KMS-11 (cell line): ENCODE results near the gene OR10T2.

Source experiments
- H2AFZ ChIP-seq: fragments of 200-600 bp; sonication (generic); 2 replicates; pipeline ENCODE4 v1.6.1; 2016; ENCODE audit warnings: antibody characterized with exemption, mixed run types, low read depth
- H3K27ac ChIP-seq: fragments of 200-600 bp; sonication (generic); 2 replicates; pipeline ENCODE4 v1.6.1; 2016; ENCODE audit warnings: mild to moderate bottlenecking, mixed run types
- H3K27me3 ChIP-seq: fragments of 200-600 bp; sonication (generic); 2 replicates; pipeline ENCODE4 v1.6.1; 2017; ENCODE audit warnings: mild to moderate bottlenecking, low read depth, mixed run types, moderate library complexity; ENCODE audit not compliant: insufficient read depth
- H3K36me3 ChIP-seq: fragments of 200-600 bp; sonication (generic); 2 replicates; pipeline ENCODE4 v1.6.1; 2017; ENCODE audit warnings: mild to moderate bottlenecking, mixed run types; ENCODE audit not compliant: insufficient read depth
- H3K4me1 ChIP-seq: fragments of 200-600 bp; sonication (generic); 2 replicates; pipeline ENCODE4 v1.6.1; 2016; ENCODE audit warnings: mild to moderate bottlenecking, low read depth, mixed run types; ENCODE audit not compliant: poor library complexity, severe bottlenecking
- H3K4me2 ChIP-seq: fragments of 200-600 bp; sonication (generic); 2 replicates; pipeline ENCODE4 v1.7.0; 2016; ENCODE audit warnings: mild to moderate bottlenecking, mixed run types
- H3K4me3 ChIP-seq: fragments of 200-600 bp; sonication (generic); IDR thresholded peaks from 2 replicates; pipeline ENCODE4 v1.6.1; 2017; ENCODE audit warnings: low read depth, low read length, mixed read lengths; ENCODE audit not compliant: insufficient read depth
- H3K79me2 ChIP-seq: fragments of 200-600 bp; sonication (generic); 2 replicates; pipeline ENCODE4 v1.6.1; 2016; ENCODE audit warnings: low read depth, mixed run types; ENCODE audit not compliant: insufficient read depth
- H3K9ac ChIP-seq: fragments of 200-600 bp; sonication (generic); 2 replicates; pipeline ENCODE4 v1.6.1; 2016; ENCODE audit warnings: mild to moderate bottlenecking, mixed run types
- H4K20me1 ChIP-seq: fragments of 200-600 bp; sonication (generic); 2 replicates; pipeline ENCODE4 v1.6.1; 2016; ENCODE audit warnings: mild to moderate bottlenecking, mixed run types; ENCODE audit not compliant: insufficient read depth
- TF ChIP-seq, protein P1 (sequence below): fragments of 200-600 bp; sonication (generic); conservative IDR thresholded peaks from 2 replicates; pipeline ENCODE4 v1.6.1; 2017; ENCODE audit warnings: low read depth, mild to moderate bottlenecking, antibody characterized with exemption, low read length, moderate library complexity, mixed read lengths

The OR10T2 gene

DNA sequence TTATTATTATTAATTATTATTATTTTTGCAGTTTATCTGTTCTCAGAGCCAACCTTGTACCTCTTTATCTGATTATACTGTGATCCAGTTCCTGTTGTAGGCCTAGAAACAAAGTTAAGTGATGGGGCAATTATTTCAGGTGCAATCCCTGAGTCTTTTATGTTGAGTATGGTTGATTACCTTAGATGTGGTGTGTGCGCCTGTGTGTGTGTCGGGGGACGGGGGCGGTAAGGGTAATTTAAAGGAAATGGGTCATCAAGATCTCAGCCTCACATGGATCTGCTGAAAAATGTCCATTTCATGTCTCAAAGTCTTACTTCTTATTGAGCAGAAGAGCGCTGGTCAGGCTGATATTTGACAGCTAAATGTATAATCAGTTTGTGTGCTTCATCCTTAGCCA, 7.8 kb upstream of the OR10T2 start:
- Histone ChIP-seq H3K36me3 (no peaks in the 10 kb centered on the region), H3K4me2 (no peak overlapping the region), H3K9ac (no peak overlapping the region), H4K20me1 (no peaks in the 10 kb centered on the region), H3K27ac (no peak overlapping the region), H2AFZ (no peak overlapping the region), H3K4me3 (no peak overlapping the region), H3K4me1 (no peaks in the 10 kb centered on the region), H3K27me3 (no peaks in the 10 kb centered on the region), H3K79me2 (no peaks in the 10 kb centered on the region)
- TF ChIP-seq, protein P1, sequence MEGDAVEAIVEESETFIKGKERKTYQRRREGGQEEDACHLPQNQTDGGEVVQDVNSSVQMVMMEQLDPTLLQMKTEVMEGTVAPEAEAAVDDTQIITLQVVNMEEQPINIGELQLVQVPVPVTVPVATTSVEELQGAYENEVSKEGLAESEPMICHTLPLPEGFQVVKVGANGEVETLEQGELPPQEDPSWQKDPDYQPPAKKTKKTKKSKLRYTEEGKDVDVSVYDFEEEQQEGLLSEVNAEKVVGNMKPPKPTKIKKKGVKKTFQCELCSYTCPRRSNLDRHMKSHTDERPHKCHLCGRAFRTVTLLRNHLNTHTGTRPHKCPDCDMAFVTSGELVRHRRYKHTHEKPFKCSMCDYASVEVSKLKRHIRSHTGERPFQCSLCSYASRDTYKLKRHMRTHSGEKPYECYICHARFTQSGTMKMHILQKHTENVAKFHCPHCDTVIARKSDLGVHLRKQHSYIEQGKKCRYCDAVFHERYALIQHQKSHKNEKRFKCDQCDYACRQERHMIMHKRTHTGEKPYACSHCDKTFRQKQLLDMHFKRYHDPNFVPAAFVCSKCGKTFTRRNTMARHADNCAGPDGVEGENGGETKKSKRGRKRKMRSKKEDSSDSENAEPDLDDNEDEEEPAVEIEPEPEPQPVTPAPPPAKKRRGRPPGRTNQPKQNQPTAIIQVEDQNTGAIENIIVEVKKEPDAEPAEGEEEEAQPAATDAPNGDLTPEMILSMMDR: no peak

DNA sequence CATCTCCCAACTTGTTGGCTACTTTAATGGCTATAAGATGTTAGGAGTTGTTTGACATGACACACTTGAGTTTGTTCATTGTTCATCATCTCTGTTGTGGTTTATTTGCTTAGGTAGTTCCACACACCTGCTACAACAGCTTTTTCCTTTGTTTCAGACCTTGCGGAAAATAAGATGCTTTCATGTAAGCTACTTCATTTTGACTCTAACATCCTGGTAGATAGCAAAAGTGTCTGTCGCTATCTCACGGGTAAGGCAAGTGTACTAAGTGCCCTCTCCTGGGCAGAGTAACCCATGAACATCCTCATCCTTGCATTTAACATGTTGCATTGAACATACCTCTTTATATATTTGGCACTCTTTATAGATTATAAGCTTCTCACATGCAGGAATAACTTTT, 1.6 kb upstream of the OR10T2 start:
- H3K27ac ChIP-seq: no peak overlapping the region
- no peak overlapping the region for H3K9ac ChIP-seq
- H3K79me2 ChIP-seq: no peaks in the 10 kb centered on the region
- H3K36me3 ChIP-seq: no peaks in the 10 kb centered on the region
- no peaks in the 10 kb centered on the region for H3K4me1 ChIP-seq
- no peaks in the 10 kb centered on the region for H3K27me3 ChIP-seq
- H4K20me1 ChIP-seq: no peaks in the 10 kb centered on the region
- H2AFZ ChIP-seq: no peak overlapping the region
- H3K4me3 ChIP-seq: no peak overlapping the region
- TF ChIP-seq, protein P1: no peak
- no peak overlapping the region for H3K4me2 ChIP-seq

DNA sequence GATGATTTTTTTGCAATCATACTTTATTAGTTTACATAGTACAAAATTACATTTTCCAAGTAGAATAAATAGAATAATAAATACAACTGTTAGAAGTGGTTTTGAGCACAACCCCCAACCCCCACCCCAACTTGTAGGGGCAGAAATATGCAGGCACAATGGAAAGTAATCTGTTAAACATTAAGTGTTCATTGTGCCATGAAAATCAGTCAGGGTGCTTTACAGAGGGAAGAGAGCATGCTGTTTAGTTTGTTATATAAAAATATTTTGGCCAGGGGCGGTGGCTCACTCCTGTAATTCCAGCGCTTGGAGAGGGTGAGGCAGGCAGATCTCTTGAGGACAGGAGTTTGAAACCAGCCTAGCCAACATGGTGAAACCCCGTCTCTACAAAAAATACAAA, 2.6 kb downstream of the OR10T2 start:
- Histone ChIP-seq H2AFZ (no peak overlapping the region), H3K79me2 (no peaks in the 10 kb centered on the region), H3K4me1 (no peaks in the 10 kb centered on the region), H3K27ac (no peak overlapping the region), H4K20me1 (no peaks in the 10 kb centered on the region), H3K27me3 (no peaks in the 10 kb centered on the region), H3K36me3 (no peaks in the 10 kb centered on the region), H3K4me2 (no peak overlapping the region), H3K4me3 (no peak overlapping the region), H3K9ac (no peak overlapping the region)
- TF ChIP-seq, protein P1: no peak

DNA sequence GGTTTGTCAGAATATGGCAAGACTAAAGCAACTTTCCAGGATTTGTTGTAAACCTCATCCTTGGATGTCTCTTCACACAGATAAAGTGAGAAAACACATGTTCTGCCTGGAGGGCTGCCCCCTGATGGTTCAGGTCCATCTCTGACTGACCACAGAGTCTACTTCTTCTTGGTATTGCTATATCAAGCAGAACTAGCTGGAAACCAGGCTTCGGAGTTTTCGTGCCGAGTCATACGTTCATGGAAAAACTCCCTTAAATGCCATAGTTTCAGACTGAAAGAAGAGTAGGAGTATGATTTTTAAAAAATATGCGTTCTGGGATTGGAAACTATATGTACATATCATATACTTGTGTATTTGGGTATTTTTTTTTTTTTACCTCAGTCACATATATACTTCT, 5.8 kb downstream of the OR10T2 start:
- Histone ChIP-seq H3K4me3 (no peak overlapping the region), H3K4me2 (no peak overlapping the region), H3K4me1 (no peaks in the 10 kb centered on the region), H3K27me3 (no peaks in the 10 kb centered on the region), H3K9ac (no peak overlapping the region), H3K79me2 (no peaks in the 10 kb centered on the region), H2AFZ (no peak overlapping the region), H3K27ac (no peak overlapping the region), H3K36me3 (no peaks in the 10 kb centered on the region), H4K20me1 (no peaks in the 10 kb centered on the region)
- TF ChIP-seq, protein P1: no peak

DNA sequence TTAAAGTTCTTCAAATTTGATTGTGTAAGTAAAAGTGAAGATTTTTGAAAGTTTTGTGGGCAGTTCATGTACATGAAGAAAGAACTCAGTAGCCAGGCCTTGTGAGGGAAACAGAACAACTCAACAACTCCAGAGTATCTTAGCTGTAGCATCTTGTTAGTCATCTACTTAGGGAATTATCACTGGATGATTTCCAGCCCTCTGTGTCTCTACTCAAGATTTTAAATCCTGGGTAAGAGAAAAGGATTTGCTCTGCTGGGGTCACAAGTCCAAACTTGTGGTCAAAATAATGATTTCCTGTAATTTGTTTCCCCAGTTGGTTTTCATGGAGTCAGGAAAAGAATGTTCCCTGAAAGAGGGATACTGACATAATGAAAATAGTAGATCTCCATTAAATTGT, 8.2 kb downstream of the OR10T2 start:
- no peaks in the 10 kb centered on the region for H3K79me2 ChIP-seq
- no peaks in the 10 kb centered on the region for H3K36me3 ChIP-seq
- H3K27ac ChIP-seq: no peak overlapping the region
- no peaks in the 10 kb centered on the region for H4K20me1 ChIP-seq
- H3K4me3 ChIP-seq: no peak overlapping the region
- TF ChIP-seq, protein P1: no peak
- no peak overlapping the region for H3K4me2 ChIP-seq
- H3K9ac ChIP-seq: no peak overlapping the region
- H3K27me3 ChIP-seq: no peaks in the 10 kb centered on the region
- H2AFZ ChIP-seq: no peak overlapping the region
- no peaks in the 10 kb centered on the region for H3K4me1 ChIP-seq
